ENCODE results near the gene PEX26.
A peak's percentile ranks its signal among the peaks of the same experiment; 100 is the strongest.
"Not testable (repeated sequence)": the region's sequence is repeated elsewhere in the genome, so short reads cannot be mapped to it uniquely, and the experiment has no call there.

Gene PEX26

DNA sequence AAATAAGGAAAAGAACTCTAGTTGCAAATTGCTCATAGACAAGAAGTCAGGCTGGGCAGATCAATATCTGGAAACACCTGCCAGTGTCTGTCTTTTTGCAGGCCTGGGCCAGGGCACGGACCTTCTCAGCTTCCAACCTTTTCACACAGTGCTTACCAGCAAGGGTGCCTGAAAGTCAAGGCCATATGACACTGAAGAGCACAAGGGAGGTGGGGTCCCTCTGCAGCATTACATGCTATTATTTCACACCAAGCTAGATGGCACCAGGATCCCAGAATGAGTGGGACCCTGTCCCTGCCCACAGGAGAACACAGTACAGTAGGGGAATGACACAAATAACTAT lies 5.9 kb upstream of the PEX26 start:
- DNase-seq = no peak

DNA sequence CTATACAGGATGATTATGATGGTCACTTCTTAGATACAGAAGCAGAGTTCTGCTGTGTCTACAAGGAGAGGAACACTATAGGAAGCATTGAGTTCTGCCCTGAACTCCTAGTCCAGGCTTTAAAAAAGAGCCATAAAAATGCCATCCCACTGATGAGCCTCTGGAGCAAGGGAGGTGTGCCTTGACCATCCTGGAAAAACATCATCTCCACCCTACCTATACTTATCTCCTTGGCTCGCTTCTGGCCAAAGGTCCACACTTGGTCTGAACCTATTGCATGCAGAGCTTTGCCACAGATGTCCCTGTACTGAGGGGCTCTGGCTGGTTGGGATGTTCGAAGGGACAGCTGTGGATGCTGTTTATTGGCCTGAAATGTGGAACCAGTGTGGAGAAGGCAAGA lies 4.3 kb upstream of the PEX26 start:
- no peak for DNase-seq

DNA sequence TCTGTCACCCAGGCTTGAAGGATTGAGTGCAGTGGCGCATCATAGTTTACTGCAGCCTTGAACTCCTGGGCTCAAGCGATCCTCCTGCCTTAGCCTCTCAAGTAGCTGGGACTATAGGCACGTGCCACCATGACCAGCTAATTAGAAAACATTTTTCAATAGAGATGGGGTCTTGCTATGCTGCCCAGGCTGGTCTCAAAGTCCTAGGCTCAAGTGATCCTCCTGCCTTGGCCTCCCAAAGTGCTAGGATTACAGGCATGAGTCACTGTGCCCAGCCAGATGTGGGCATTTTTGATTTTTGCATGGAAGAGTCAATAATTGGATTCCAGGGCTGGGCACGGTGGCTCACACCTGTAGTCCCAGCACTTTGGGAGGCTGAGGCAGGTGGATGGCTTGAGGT lies 3.9 kb upstream of the PEX26 start:
- DNase-seq = not testable (repeated sequence)

DNA sequence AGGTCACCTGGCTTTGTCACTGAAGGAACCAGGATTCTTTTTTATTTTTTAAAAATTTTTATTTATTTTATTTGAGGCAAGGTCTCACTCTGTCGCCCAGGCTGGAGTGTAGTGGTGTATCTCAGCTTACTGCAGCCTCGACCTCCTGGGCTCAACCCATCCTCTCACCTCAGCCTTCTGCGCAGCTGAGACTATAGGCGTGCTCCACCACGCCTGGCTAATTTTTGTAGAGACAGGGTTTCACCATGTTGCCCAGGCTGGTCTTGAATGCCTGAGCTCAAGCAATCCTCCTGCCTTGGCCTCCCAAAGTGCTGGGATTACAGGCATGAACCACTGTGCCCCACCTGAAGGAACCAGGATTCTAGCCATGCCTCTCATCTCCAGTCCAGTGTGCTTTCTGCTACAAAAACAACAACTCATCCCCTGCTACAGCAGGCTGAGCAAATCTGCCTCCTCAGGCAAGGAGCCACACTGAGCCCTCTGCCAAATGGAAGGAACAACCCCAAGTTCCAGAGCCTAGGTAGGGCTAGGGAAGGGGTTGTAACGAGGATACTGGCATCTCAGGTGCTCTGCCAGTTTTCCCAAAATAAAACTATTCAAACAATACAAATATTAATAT lies 2.6 kb upstream of the PEX26 start:
- no peak for DNase-seq

DNA sequence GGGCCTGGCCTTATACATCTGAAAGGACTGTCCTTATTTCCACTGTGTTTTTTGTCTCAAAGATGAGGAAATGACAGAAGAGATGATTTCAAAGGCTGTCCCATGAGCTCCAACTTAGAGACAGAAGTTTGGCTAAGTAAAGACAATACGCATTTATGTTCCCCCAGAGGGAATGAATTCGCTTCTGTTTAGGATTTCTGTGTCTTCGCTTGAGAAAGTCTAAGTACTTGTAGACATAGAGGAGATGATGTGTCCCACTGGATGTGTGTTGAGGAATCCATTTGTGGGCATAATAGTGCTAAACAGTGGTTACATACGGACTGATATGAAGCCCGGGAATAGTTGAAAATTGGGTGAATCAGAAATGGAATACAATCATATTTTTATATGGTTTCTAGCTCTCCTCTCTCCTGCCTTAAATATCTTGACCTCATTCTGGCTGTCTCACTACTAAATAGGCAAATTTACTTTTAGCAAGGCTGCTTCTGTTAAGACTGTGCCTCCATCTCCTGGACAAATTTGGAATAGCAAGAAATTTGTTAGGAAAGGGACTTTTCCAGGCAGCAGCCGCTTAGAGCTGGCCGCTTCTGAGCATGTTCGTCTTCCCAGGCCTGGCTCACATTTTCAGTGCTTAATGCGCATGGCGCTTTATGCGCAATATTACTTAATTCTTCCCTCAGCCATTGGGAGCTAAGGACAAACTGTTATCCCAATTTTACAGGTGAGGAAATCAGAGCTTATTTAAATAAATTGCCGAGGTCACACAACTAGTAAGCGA lies 1.9 kb upstream of the PEX26 start:
- peak; percentile 33 for DNase-seq

DNA sequence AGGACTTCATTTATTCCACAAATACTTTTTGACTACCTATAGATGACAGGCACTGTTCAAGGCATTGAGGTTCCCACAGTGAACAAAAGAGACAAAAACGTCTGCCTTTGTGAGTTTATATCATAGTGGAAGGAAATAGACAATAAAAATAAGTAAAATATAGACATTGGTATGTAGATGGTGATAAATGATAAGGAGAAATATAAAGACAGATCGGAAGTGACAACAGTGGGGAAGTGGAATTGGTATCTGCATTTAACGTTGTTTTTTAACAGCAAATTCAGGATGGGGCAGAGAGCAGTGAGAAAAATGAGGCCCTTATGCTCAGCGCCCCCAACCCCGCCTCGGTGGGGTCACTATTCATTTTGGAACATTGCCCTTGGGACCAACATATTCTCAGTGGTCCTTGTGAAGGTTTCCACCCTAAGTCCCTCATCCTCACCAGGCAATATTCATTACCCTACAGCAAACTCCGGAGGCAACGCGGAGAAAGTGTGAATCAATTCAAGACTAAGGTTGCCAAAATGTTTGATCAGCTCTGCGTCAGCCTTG lies 627 bp upstream of the PEX26 start:
- DNase-seq = no peak

DNA sequence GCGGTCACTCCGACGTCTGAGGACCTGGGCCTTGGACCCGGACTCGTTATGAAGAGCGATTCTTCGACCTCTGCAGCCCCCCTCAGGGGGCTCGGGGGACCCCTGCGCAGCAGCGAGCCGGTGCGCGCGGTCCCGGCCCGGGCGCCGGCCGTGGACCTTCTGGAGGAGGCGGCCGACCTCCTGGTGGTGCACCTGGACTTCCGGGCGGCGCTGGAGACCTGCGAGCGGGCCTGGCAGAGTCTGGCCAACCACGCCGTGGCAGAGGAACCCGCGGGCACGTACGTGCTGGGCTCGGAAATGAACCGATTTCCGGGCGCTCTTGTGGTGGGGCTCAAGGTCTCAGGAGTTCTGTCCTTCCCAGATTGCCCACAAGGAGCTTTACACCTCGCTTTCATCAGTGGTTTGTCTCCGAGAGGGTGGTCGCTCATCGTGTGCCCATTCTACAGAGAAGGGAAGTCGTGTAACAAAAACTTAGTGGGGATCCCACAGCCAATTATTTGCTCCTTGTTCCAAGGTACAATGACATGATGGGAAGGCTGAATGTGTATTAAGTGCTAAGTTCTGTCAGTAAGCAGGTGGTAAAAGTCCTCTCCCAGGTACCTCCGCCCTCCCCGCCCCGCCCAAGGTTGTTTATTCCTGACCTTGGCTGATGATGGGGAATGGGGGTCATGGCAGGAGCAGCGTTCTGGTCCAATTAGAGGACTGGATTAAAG lies 695 bp downstream of the PEX26 start:
- DNase-seq = peak; percentile 31

DNA sequence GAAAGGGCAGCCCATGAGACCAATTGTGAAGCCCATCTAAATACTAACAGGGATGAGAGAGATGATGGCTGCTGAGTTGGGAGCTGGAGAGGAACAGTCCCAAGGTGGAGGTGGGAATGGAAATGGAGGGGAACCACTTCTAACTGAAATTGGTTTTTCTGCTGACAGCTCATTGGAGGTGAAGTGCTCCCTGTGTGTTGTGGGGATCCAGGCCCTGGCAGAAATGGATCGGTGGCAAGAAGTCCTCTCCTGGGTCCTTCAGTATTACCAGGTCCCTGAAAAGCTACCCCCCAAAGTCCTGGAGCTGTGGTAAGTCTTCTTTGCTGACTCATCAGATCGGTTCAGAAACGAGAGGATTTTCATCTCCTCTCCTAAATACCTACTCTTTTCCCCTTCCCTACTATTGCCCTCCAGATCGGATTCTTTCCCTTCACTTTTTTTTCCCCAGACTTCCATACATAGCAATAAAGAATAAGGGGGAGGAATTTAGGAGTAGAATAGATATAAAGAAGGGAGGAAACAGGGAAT lies 2.0 kb downstream of the PEX26 start:
- no peak for DNase-seq

DNA sequence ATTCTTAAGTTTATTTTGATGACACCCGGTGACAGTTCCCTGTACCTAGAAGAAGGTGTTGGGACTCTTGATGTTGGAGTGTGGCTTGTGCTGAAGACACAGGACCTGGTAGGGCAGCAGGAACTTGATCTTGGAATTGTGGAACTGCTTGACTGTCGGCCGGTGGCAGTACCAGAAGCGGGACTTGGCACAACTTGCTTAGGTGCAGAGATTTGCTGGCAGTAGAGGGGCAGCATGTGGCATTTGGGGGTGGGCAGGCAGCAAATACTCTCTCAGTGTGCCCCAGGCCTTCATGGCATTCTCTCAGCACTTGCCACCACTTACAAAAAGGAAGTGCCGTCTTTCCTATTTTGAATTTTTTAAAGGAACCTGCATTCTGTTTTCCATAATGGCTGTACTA lies 3.6 kb downstream of the PEX26 start:
- DNase-seq = no peak

DNA sequence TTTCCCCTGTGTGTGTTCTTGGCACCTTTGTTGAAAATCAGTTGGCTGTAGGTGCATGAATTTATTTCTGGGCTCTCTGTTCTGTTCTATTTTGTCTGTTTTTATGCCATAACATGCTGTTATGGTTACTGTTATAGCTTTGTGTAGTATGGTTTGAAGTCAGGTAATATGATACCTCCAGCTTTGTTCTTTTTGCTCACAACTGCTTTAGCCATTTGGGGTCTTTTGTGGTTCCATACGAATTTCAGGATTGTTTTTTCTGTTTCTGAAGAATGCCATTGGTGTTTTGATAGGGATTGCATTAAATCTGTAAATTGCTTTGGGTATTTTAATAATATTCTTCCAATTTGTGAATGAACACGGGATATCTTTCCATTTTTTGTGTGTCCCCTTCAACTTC lies 4.7 kb downstream of the PEX26 start:
- DNase-seq = no peak

DNA sequence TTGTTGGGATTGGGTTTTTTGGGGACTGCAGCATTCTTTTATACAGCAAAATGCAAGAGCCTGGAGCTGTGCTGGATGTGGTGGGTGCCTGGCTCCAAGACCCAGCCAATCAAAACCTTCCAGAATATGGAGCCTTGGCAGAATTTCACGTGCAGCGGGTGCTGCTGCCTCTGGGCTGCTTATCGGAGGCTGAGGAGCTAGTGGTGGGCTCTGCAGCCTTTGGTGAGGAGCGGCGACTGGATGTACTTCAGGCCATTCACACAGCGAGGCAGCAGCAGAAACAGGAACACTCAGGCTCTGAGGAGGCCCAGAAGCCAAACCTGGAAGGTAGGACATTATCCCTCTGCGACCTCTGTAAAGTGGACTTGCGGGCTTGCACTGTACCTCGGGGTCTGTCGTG lies 5.6 kb downstream of the PEX26 start:
- no peak for DNase-seq

DNA sequence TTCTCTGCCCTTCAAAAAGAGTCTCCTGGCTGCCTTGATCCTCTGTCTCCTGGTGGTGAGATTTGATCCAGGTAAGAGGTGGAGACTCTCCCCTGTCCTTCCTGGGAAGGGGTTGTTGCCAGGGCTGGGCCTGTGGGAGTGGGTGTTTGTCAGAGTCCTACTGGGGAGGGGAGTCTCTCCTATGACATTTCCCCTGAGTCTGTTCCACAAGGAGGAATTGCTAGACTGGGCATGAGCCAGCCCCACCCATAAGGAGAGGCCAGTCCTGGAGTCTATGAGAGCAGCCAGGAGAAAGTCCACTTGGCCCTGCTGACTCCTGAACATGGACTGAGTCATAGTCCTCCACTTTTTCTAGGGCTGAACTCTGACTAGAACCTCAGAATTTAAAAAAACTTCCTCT lies 7.4 kb downstream of the PEX26 start:
- no peak for DNase-seq

DNA sequence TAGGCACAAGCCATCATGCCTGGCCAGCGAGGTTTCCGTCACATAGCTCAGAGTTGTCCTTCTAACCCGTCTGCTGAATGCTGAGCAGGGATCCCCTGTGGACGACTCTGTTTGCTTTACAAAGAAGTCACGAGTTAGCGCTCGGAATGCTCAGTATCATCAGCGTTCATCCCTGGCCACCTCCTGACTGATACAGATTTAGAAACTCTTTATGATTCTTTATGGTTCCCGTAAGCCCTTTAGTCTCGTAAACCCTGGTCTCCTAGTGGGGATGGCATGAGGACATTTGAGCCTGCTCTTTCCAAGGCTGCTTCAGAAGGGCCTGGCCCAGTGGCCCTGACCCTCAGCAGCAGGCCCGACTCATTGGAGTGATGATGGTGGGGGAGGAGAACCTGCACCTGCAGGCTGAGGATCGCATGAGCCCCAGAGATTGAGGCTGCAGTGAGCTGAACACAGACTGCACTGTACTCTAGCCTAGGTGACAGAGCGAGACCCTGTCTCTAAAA lies 9.6 kb downstream of the PEX26 start:
- DNase-seq = no peak

DNA sequence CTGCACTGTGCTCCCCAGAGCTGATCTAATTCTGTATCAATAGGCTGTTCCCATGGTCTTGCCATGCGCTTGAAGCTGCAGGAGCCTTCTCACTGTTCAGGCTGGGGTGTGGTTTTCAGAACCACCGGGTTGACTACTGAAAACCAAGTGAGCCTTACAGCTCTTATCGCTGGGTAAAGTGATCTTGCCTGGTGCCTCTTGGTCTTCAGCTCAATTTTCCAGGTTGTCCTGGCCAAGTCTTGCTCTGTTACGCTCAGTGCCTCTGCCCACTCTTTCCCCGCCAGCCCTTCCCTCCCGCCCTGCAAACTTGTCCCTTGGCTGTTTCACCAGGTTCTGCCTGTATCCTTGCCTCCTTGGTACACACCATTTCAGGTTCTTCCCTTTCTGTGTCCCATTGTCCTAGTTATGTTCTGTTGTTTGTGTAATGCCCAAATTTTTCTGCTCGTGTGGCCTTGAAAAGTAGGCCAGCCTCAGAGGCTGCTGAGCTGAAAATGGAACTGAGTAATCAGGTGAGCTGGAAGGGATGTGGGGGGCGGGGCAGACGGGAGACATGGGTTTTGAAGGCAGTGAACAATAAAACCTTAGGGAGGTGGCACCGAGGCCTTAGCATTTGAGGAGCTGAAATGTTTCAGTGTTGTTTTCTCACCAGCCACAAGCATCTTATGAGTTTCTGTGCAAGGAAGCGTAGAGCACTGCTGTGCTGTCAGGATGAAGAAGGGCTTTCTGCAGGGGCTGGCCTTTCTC lies 11.2 kb downstream of the PEX26 start:
- DNase-seq = peak; percentile 49

DNA sequence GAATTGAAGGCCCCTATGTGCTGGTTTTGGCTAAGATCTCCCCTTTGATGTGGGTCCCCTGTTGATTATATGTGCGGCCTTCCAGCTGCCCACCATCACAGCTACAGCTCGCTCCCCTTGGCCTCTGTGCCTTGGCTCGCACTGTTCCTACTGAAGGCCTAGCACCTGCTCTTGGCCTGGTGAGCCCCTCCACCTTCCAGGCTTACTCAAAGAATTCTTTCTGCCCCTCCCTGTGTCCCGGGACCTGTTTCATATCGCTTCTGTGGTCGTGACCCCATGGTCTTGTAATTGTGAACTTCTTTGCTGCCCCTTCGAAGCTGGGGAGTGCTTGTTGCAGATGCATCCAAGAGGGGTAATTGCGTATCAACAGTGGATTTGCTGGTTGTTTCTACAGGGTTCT lies 12.5 kb downstream of the PEX26 start:
- no peak for DNase-seq

DNA sequence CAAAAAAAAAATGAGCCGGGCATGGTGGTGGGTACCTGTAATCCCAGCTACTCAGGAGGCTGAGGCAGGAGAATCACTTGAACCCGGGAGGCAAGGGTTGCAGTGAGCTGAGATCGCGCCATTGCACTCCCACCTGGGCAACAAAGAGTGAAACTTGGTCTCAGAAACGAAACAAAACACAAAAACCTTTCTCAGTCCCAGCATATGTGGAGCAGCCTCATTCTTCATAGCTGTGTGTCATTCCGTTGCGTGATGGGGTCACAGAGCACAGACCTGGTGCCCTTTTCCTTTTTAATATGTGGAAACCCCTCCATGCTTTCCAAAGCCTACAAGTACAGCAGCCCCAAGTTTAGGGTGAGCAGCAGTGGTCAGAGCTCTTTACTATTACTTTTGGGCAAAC lies 13.7 kb downstream of the PEX26 start:
- DNase-seq = no peak

DNA sequence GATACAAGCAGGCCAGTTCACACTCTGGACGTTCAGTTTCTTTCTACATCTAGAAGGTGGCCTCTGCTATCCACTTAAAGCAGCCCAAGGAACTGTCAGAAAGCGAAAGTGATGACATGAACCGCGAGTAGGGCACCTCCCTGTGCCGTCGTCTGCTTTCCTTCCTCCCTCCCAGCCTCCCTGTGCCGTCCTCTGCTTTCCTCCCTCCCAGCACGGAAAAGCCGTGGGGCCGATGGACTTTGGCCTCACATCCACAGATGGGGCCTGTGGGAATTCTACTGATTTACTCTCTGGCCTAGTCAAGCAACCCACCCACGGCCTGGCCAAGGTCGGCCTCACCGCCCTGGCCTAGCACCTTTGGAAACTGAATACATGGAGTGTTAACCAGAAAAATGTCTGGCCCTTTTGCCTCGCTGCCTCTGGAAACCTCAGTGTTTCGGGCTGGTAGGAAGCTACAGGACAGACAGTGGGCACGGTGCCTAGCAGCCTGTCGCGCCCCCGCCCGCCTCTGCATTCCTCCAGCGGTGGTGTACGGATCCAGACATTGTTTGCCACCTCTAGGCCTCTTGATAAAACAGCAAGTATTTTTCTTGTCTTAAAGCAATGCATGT lies 14.2 kb downstream of the PEX26 start:
- peak; percentile 35 for DNase-seq

DNA sequence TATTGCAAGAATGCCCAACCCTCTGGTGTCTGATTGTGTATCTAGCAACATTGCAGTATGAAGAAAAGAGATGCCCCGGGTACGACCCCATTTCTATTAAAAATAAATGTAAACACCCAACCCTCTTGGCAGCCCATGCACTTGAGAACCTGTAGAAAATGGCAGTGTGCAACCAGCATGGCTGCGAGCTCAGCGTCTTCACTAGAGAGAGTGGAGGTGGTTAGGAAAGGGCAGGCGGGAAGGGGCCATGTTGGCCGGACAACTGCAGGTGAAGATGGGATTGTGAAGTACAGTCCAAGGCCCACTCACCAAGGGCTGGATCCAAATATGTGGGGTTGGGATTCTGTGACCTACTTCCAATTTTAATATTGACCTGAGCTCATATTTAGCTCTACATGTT lies 15.9 kb downstream of the PEX26 start:
- no peak for DNase-seq

DNA sequence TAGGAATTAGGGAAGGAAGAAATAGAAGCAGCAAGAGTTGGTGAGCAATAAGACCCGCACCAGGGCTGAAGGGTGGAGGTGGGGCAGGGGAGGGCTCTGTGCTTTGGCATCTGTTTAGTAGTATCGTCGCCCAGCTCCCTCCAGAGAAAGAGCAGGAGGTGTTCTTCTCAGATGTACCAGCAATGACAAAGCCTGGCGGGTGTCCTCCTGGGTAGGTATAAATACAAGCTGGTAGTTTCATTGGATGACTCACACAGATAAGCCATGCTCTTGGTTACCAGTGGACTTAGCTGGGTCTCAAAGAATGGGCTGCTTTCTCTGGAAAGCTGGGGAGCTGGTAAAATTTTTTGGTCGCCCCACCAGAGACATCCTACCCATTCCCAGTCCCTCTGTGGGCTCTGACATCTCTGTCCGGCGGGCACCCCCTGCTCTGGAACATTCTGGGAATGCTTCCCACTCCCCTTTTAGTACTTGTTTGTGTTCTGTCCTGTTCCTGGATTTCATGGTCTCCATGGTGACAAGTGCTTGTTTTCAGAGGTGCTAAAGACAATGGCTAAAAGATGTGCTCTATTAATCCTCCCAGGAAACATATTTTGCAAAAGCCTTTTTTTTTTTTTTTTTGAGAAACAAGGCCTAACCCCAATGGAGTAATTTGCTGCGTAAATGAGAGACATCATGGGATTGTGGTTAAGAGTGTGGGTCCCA lies 17.5 kb downstream of the PEX26 start:
- no peak for DNase-seq

DNA sequence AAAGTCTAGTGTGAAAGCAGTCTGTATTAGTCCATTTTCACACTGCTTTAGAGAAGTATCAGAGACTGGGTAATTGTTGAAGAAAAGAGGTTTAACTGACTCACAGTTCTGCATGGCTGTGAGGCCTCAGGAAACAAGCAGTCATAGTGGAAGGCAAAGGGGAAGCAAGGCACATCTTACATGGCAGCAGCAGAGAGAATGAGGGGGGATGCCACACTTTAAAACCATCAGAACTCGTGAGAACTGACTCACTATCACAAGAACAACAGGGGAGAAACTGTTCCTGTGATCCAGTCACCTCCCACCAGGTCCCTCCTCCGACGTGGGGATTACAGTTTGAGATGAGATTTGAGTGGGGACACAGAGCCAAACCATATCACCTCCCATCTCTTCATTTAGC lies 19.0 kb downstream of the PEX26 start:
- DNase-seq = no peak

DNA sequence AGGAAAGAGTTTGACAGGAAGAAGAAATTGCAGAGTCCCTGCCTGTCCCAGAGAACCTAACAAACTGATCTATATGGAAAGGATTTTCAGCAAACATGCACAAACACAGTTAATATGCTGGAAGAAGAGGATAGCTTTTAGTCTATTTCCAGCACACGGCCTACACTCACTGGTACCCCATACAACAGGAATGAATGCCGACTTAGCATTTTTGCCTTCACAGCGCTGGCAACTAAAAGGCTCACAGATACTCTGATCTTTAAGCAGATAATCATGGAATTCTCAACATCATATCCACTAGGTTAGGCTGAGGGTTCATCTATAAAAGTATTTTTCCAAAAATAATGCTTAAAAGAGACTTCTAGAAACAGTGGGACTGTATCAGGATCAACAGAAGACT lies 23.0 kb downstream of the PEX26 start:
- DNase-seq = no peak

DNA sequence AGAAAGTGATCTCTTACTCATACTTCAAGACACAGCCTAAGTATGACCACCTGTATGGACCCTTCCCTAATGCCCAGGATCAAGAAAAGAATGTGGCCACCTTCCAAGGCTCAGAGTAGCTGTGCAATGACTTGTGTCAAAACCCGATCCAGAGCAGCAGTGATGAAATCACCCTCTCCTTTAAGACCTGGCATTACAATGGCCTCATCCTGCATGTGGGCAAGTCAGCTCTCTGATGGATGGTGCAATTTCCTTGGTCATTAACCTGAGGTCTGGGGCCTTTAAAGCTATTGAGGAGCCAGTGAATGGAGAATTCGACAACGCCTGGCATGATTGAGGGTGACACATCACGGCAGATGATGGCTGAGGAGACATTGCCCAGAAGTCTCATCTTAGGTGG lies 23.7 kb downstream of the PEX26 start:
- no peak for DNase-seq

Measured in CD4-positive, alpha-beta T cell treated with Interleukin-17A for 4 hours (primary cell).